IPS-15b (cell line): ENCODE measurements around the gene TMEM248.
"Not testable (repeated sequence)": the region's sequence is repeated elsewhere in the genome, so short reads cannot be mapped to it uniquely, and the experiment has no call there.

Experiments used
- H3K27me3 ChIP-seq: one replicate; pipeline ENCODE4 v1.6.1; 2013; ENCODE audit warnings: low read length; ENCODE audit not compliant: control insufficient read depth, insufficient read depth
- H3K36me3 ChIP-seq: one replicate; pipeline ENCODE4 v1.6.1; 2013; ENCODE audit warnings: low read length; ENCODE audit not compliant: control insufficient read depth, insufficient read depth
- H3K4me1 ChIP-seq: one replicate; pipeline ENCODE4 v1.6.1; 2013; ENCODE audit warnings: mild to moderate bottlenecking, low read length; ENCODE audit not compliant: control insufficient read depth, insufficient read depth
- H3K4me3 ChIP-seq: one replicate; pipeline ENCODE4 v1.5.1; 2013; ENCODE audit warnings: low read depth, low read length
- H3K9ac ChIP-seq: one replicate; pipeline ENCODE4 v1.6.1; 2013; ENCODE audit warnings: low read depth, mild to moderate bottlenecking, low read length
- H3K9me3 ChIP-seq: one replicate; pipeline ENCODE4 v1.6.1; 2013; ENCODE audit warnings: mild to moderate bottlenecking, low read length; ENCODE audit not compliant: control insufficient read depth, insufficient read depth

The TMEM248 gene

GRCh38 chr7:66912195-66912594 is 8.8 kb upstream of the TMEM248 start:
- no peaks in the 10 kb centered on the region for H3K27me3 ChIP-seq
- no peaks in the 10 kb centered on the region for H3K4me1 ChIP-seq

GRCh38 chr7:66913118-66914037 is 7.6 kb upstream of the TMEM248 start:
- no peaks in the 10 kb centered on the region for H3K9me3 ChIP-seq
- no peak overlapping the region for H3K9ac ChIP-seq
- H3K36me3 ChIP-seq: no peaks in the 10 kb centered on the region
- H3K4me1 ChIP-seq: no peaks in the 10 kb centered on the region
- H3K27me3 ChIP-seq: no peaks in the 10 kb centered on the region
- H3K4me3 ChIP-seq: no peak overlapping the region

More at GRCh38 chr7:66912195-66912594, 8.8 kb upstream of the TMEM248 start:
- H3K9me3 ChIP-seq: no peaks in the 10 kb centered on the region
- no peak overlapping the region for H3K4me3 ChIP-seq
- H3K36me3 ChIP-seq: no peaks in the 10 kb centered on the region
- H3K9ac ChIP-seq: no peak overlapping the region

GRCh38 chr7:66917904-66918303 is 3.1 kb upstream of the TMEM248 start:
- H3K4me1 ChIP-seq, H3K4me3 ChIP-seq, H3K9ac ChIP-seq, H3K36me3 ChIP-seq, H3K9me3 ChIP-seq, H3K27me3 ChIP-seq: not testable (repeated sequence)

DNA sequence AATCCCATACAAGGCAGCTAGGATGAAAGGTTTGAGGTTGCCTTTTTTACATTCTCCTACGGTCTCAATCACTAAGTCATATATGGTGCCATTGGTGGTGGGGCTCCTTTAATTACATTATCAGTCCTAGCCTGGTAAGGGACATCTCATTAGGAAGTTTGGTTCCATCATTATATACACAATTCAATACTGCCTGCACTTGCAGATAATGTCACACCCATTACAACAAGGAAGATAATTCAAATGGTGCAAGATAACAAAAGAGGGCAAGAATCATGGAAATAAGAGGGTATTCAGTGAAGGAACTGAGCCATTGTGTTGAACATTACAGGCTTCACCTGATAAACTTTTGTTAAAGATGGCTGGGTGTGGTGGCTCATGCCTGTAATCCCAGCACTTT is 1.7 kb upstream of the TMEM248 start:
- no peak overlapping the region for H3K9ac ChIP-seq
- H3K36me3 ChIP-seq: peaks cover 3% of the 10 kb centered on the region
- H3K4me3 ChIP-seq: no peak overlapping the region
- H3K9me3 ChIP-seq: no peaks in the 10 kb centered on the region
- no peaks in the 10 kb centered on the region for H3K27me3 ChIP-seq
- H3K4me1 ChIP-seq: no peaks in the 10 kb centered on the region

DNA sequence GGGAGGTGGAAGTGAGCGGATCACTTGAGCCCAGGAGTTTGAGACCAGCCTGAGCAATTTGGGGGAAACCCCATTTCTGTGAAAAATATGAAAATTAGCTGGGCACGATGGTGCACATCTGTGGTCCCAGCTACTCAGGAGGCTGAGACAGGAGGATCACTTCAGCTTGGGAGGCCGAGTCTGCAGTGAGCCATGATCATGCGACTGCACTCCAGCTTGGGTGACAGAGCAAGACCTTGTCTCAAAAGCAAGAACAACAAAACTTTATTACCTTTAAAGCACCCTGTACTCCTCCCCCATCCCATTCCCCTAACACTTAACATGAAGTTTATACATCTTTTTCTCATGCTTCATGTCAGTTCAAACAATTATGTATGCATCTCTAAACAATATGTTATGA is 1.3 kb upstream of the TMEM248 start:
- H3K4me3 ChIP-seq: no peak overlapping the region
- H3K4me1 ChIP-seq: no peaks in the 10 kb centered on the region
- no peaks in the 10 kb centered on the region for H3K9me3 ChIP-seq
- no peaks in the 10 kb centered on the region for H3K27me3 ChIP-seq
- H3K36me3 ChIP-seq: peaks cover 3% of the 10 kb centered on the region
- no peak overlapping the region for H3K9ac ChIP-seq

GRCh38 chr7:66920256-66920655 is 769 bp upstream of the TMEM248 start:
- peaks cover 3% of the 10 kb centered on the region for H3K36me3 ChIP-seq
- no peak overlapping the region for H3K9ac ChIP-seq
- H3K27me3 ChIP-seq: no peaks in the 10 kb centered on the region
- H3K9me3 ChIP-seq: no peaks in the 10 kb centered on the region
- H3K4me3 ChIP-seq: no peak overlapping the region
- H3K4me1 ChIP-seq: no peaks in the 10 kb centered on the region

- Histone ChIP-seq H3K27me3 (no peaks in the 10 kb centered on the region), H3K4me3 (peak overlapping the region; percentile 100), H3K4me1 (no peaks in the 10 kb centered on the region), H3K36me3 (peaks cover 3% of the 10 kb centered on the region), H3K9me3 (no peaks in the 10 kb centered on the region), H3K9ac (peak overlapping the region; percentile 71)
These were observed 432 bp downstream of the TMEM248 start for GRCh38 chr7:66921396-66921917.

GRCh38 chr7:66921918-66922486 is 977 bp downstream of the TMEM248 start:
- Histone ChIP-seq H3K27me3 (no peaks in the 10 kb centered on the region), H3K4me3 (peak overlapping the region; percentile 100), H3K9me3 (no peaks in the 10 kb centered on the region), H3K9ac (peak overlapping the region; percentile 71), H3K36me3 (peaks cover 3% of the 10 kb centered on the region), H3K4me1 (no peaks in the 10 kb centered on the region)

GRCh38 chr7:66925255-66925654 is 4.2 kb downstream of the TMEM248 start:
- no peak overlapping the region for H3K4me3 ChIP-seq
- H3K36me3 ChIP-seq: peaks cover 3% of the 10 kb centered on the region
- no peaks in the 10 kb centered on the region for H3K9me3 ChIP-seq
- H3K9ac ChIP-seq: no peak overlapping the region
- no peaks in the 10 kb centered on the region for H3K27me3 ChIP-seq
- H3K4me1 ChIP-seq: no peaks in the 10 kb centered on the region

DNA sequence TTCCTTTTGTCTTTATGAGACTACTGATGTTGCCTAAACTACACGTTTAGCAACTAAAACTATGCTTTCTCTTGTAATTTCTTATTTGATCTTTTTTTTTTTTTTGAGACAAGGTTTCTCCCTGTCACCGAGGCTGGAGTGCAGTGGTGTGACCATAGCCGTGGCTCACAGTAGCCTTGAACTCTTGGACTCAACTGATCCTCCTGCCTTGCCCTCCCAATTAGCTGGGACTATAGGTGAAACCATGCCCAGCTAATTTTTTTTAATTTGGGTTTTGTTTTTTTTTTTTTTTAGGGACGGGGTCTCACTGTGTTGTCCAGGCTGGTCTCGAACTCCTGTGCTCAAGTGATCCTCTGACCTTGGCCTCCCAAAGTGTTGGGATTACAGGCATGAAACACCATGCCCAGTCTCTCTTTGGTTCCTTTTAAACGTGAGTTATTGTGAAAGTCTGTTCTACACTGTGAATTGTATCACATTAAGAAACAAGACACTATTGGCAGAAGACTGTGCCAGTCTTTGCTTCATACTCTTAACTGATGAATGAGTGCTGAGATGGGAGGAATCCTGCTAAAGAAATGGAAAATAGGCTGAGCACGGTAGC is 6.4 kb downstream of the TMEM248 start:
- Histone ChIP-seq H3K36me3 (peaks cover 3% of the 10 kb centered on the region), H3K9ac (no peak overlapping the region), H3K4me3 (no peak overlapping the region), H3K4me1 (no peaks in the 10 kb centered on the region), H3K9me3 (no peaks in the 10 kb centered on the region), H3K27me3 (no peaks in the 10 kb centered on the region)

GRCh38 chr7:66928388-66928787 is 7.4 kb downstream of the TMEM248 start:
- Histone ChIP-seq H3K27me3 (no peaks in the 10 kb centered on the region), H3K4me3 (no peak overlapping the region), H3K9me3 (no peaks in the 10 kb centered on the region), H3K9ac (no peak overlapping the region), H3K36me3 (peaks cover 3% of the 10 kb centered on the region), H3K4me1 (no peaks in the 10 kb centered on the region)
